Caki2 (cell line): Measurements from ENCODE around the gene CGREF1. TPM values are rescaled to one million over a fixed set of nuclear protein-coding genes. Genes with fewer than 3 reads are reported as not detected.

ENCODE experiments used
- total RNA-seq: library from RNA; depleted of rRNA; stranded (reverse); fragments of >200 nt; shearing (Covaris generic); gene quantifications from 2 replicates; pipeline ENCODE4 v1.2.3, GENCODE V29; 2014; ENCODE audit warnings: low replicate concordance; rRNA removed

CGREF1 gene
- total RNA-seq, 1 experiment from 2014 or later: 7.1 TPM

Other genes with a start within 250 kb of the CGREF1 start
- gene MAPRE3, start 148.5 kb downstream of the CGREF1 start, total RNA-seq: 25.9 and 33.5 TPM in 2 replicates
- gene TMEM214, start 86.2 kb downstream of the CGREF1 start, total RNA-seq: 104 and 106 TPM in 2 replicates
- gene AGBL5, start 67.5 kb downstream of the CGREF1 start, total RNA-seq: 41.8 and 54.5 TPM in 2 replicates
- gene OST4, start 47.5 kb downstream of the CGREF1 start, total RNA-seq: 676 and 788 TPM in 2 replicates
- gene EMILIN1, start 40.5 kb downstream of the CGREF1 start, total RNA-seq: 0.07 and 0.58 TPM in 2 replicates
- 3.2 and 4.8 TPM in 2 replicates for gene KHK, start 32.4 kb downstream of the CGREF1 start, total RNA-seq
- gene ABHD1, start 4.7 kb upstream of the CGREF1 start, total RNA-seq: 0.78 TPM in 1 of 2 replicates, not detected in the other
- gene PREB, start 15.5 kb upstream of the CGREF1 start, total RNA-seq: 64.5 and 102 TPM in 2 replicates
- gene PRR30, start 20.3 kb upstream of the CGREF1 start, total RNA-seq: not detected in 2 replicates
- not detected in 2 replicates for gene TCF23, start 29.9 kb upstream of the CGREF1 start, total RNA-seq
- 284 and 308 TPM in 2 replicates for gene ATRAID, start 92.9 kb upstream of the CGREF1 start, total RNA-seq
- 15.4 and 15.9 TPM in 2 replicates for gene SLC5A6, start 93.1 kb upstream of the CGREF1 start, total RNA-seq
- gene CAD, start 98.2 kb upstream of the CGREF1 start, total RNA-seq: 34.9 and 37.0 TPM in 2 replicates
- not detected in 2 replicates for gene SLC30A3, start 143.9 kb upstream of the CGREF1 start, total RNA-seq
- gene DNAJC5G, start 156.3 kb upstream of the CGREF1 start, total RNA-seq: not detected in 2 replicates
- not detected in 2 replicates for gene TRIM54, start 163.3 kb upstream of the CGREF1 start, total RNA-seq
- 2.2 and 5.3 TPM in 2 replicates for gene UCN, start 189.3 kb upstream of the CGREF1 start, total RNA-seq
- 76.2 and 94.1 TPM in 2 replicates for gene MPV17, start 204.0 kb upstream of the CGREF1 start, total RNA-seq
- gene GTF3C2, start 237.6 kb upstream of the CGREF1 start, total RNA-seq: 68.2 and 70.7 TPM in 2 replicates